Small intestine (tissue), 7 donors: Measurements from ENCODE around the gene CIROP. TPM values are rescaled to one million over a fixed set of nuclear protein-coding genes. Genes with fewer than 3 reads are reported as not detected.

Experiments used
- DNase-seq, 2 donors: peaks; one replicate each; pipeline versions ENCODE4 v3.0.0 to v3.0.0-alpha.2; 2013
- FAIRE-seq: peaks from 2 replicates; lab custom pipeline; 2012; peaks lifted over from hg19 to GRCh38; lab: Jason Lieb, UNC
- H3K27ac ChIP-seq, 3 donors: one replicate each; pipeline ENCODE4 v1.5.1; 2013; ENCODE audit warnings: low read length in 2 of 3, mild to moderate bottlenecking in 2 of 3, control low read depth in 1 of 3, inconsistent platforms in 1 of 3, low read depth in 1 of 3, moderate library complexity in 1 of 3
- H3K27me3 ChIP-seq, 3 donors: one replicate each; pipeline ENCODE4 v1.6.1; 2013; ENCODE audit warnings: low read length in 3 of 3, inconsistent platforms in 1 of 3; ENCODE audit not compliant: control insufficient read depth in 3 of 3, insufficient read depth in 3 of 3
- H3K36me3 ChIP-seq, 3 donors: one replicate each; pipeline ENCODE4 v1.6.1; 2013; ENCODE audit warnings: low read length in 3 of 3, inconsistent platforms in 1 of 3, low read depth in 1 of 3, mild to moderate bottlenecking in 1 of 3, moderate library complexity in 1 of 3; ENCODE audit not compliant: control insufficient read depth in 3 of 3, insufficient read depth in 2 of 3
- H3K4me1 ChIP-seq, 3 donors: one replicate each; pipeline ENCODE4 v1.6.1; 2013; ENCODE audit warnings: low read length in 2 of 3, inconsistent platforms in 1 of 3, low read depth in 1 of 3, mild to moderate bottlenecking in 1 of 3, moderate library complexity in 1 of 3; ENCODE audit not compliant: control insufficient read depth in 3 of 3, insufficient read depth in 2 of 3
- H3K4me3 ChIP-seq, 3 donors: one replicate each; pipeline ENCODE4 v1.5.1; 2013; ENCODE audit warnings: low read length in 3 of 3, control low read depth in 1 of 3, inconsistent platforms in 1 of 3, low read depth in 1 of 3, mild to moderate bottlenecking in 1 of 3, moderate library complexity in 1 of 3
- H3K9me3 ChIP-seq, 2 donors: one replicate each; pipeline ENCODE4 v1.6.1; 2013; ENCODE audit warnings: low read depth in 1 of 2, low read length in 1 of 2; ENCODE audit not compliant: control insufficient read depth in 2 of 2, insufficient read depth in 1 of 2
- WGBS, 3 donors: extraction: QIAGEN DNeasy Blood & Tissue Kit; methylation state at CpG; one replicate each; pipeline ENCODE4 v1.1.7; 2013; 5-methylcytosine and 5-hydroxymethylcytosine counted together
- polyA plus RNA-seq, 4 donors: library from polyadenylated mRNA; stranded (reverse) in 3 of 4; unstranded in 1 of 4; fragments of 200-250 nt in 3 of 4; fragments of 120-200 nt in 1 of 4; gene quantifications; one replicate each; pipeline versions ENCODE4 v1.2.1 to v1.2.3, GENCODE V29; 2013
- donor health status: healthy with polysubstance abuse.
- donor health status: control.
- donor health status: control.
- donor health status: Bipolar disorder and iron deficiency.
- donor health status: healthy.

Gene CIROP
- polyA plus RNA-seq, 4 donors: 0.04 TPM; not detected in 3

- Histone ChIP-seq H3K9me3 (peaks cover 0 to 6% of the 10 kb centered on the region in 2 donors), H3K4me1 (no peaks in the 10 kb centered on the region), H3K4me3 (no peak overlapping the region), H3K27me3 (peaks cover 0 to 11% (median 0%) of the 10 kb centered on the region in 3 donors), H3K36me3 (peaks cover 0 to 5% (median 0%) of the 10 kb centered on the region in 3 donors), H3K27ac (no peak overlapping the region)
- WGBS, 3 donors: 68 to 77% (median 69%) methylated on average over 6 of the region's 6 CpGs
- FAIRE-seq (no peak), DNase-seq (no peak)
These were observed 659 bp downstream of the CIROP start for GRCh38 chr14:23104070-23104590.

- peaks cover 1 to 8% (median 2%) of the 10 kb centered on the region in 3 donors for H3K36me3 ChIP-seq
- H3K4me3 ChIP-seq: no peak overlapping the region
- no peak overlapping the region for H3K27ac ChIP-seq
- H3K27me3 ChIP-seq: peaks cover 0 to 11% (median 0%) of the 10 kb centered on the region in 3 donors
- H3K9me3 ChIP-seq: peaks cover 0 to 6% of the 10 kb centered on the region in 2 donors
- no peak for DNase-seq
- WGBS, 3 donors: 86 to 94% (median 93%) methylated on average over 4 of the region's 4 CpGs
- H3K4me1 ChIP-seq: no peaks in the 10 kb centered on the region
- FAIRE-seq: no peak
These were observed 1.2 kb downstream of the CIROP start for GRCh38 chr14:23103581-23103980.

GRCh38 chr14:23102801-23103200 lies 2.0 kb downstream of the CIROP start:
- Histone ChIP-seq H3K9me3 (no peaks in the 10 kb centered on the region), H3K36me3 (peaks cover 2 to 10% (median 3%) of the 10 kb centered on the region in 3 donors), H3K4me3 (no peak overlapping the region), H3K27me3 (peaks cover 0 to 11% (median 0%) of the 10 kb centered on the region in 3 donors), H3K4me1 (no peaks in the 10 kb centered on the region), H3K27ac (no peak overlapping the region)
- FAIRE-seq (no peak), DNase-seq (no peak)
- 89 to 95% (median 92%) methylated on average over 2 of the region's 2 CpGs for WGBS, 3 donors

- 77 to 82% (median 80%) methylated on average over 10 of the region's 10 CpGs for WGBS, 3 donors
These were observed 2.7 kb downstream of the CIROP start for GRCh38 chr14:23101986-23102625.

GRCh38 chr14:23101213-23101970 lies 3.4 kb downstream of the CIROP start:
- 79 to 89% (median 84%) methylated on average over 6 of the region's 6 CpGs for WGBS, 3 donors

More at GRCh38 chr14:23101986-23102625, 2.7 kb downstream of the CIROP start:
- Histone ChIP-seq H3K4me1 (peaks cover 0 to under 1% (median under 1%) of the 10 kb centered on the region in 3 donors), H3K9me3 (no peaks in the 10 kb centered on the region), H3K36me3 (peaks cover 3 to 13% (median 5%) of the 10 kb centered on the region in 3 donors), H3K4me3 (no peak overlapping the region), H3K27me3 (peaks cover 0 to 11% (median 0%) of the 10 kb centered on the region in 3 donors), H3K27ac (no peak overlapping the region)
- FAIRE-seq (no peak), DNase-seq (no peak)

GRCh38 chr14:23099212-23099861 lies 5.5 kb downstream of the CIROP start:
- FAIRE-seq: no peak
- Histone ChIP-seq H3K9me3 (no peaks in the 10 kb centered on the region), H3K36me3 (peaks cover 3 to 16% (median 5%) of the 10 kb centered on the region in 3 donors), H3K4me3 (no peak overlapping the region), H3K27me3 (peaks cover 0 to 7% (median 0%) of the 10 kb centered on the region in 3 donors), H3K4me1 (peaks cover 0 to 8% (median 8%) of the 10 kb centered on the region in 3 donors), H3K27ac (no peak overlapping the region)
- no peak for DNase-seq
- 58 to 87% (median 61%) methylated on average over 10 of the region's 10 CpGs for WGBS, 3 donors

More at GRCh38 chr14:23101213-23101970, 3.4 kb downstream of the CIROP start:
- H3K9me3 ChIP-seq: no peaks in the 10 kb centered on the region
- H3K27me3 ChIP-seq: peaks cover 0 to 11% (median 0%) of the 10 kb centered on the region in 3 donors
- H3K36me3 ChIP-seq: peaks cover 3 to 16% (median 5%) of the 10 kb centered on the region in 3 donors
- peaks cover 0 to 8% (median 7%) of the 10 kb centered on the region in 3 donors for H3K4me1 ChIP-seq
- no peak overlapping the region for H3K27ac ChIP-seq
- H3K4me3 ChIP-seq: no peak overlapping the region
- DNase-seq: no peak
- no peak for FAIRE-seq

GRCh38 chr14:23097786-23098185 lies 7.0 kb downstream of the CIROP start:
- DNase-seq: no peak
- H3K9me3 ChIP-seq: no peaks in the 10 kb centered on the region
- H3K27me3 ChIP-seq: no peaks in the 10 kb centered on the region
- no peak overlapping the region for H3K4me3 ChIP-seq
- peaks cover 3 to 16% (median 5%) of the 10 kb centered on the region in 3 donors for H3K36me3 ChIP-seq
- H3K27ac ChIP-seq: no peak overlapping the region
- no peak for FAIRE-seq
- 86 to 92% (median 89%) methylated on average over 7 of the region's 7 CpGs for WGBS, 3 donors
- peaks cover 0 to 20% (median 18%) of the 10 kb centered on the region in 3 donors for H3K4me1 ChIP-seq
